Skeletal muscle cell (primary cell): ENCODE measurements around the gene MTX2.
A peak's percentile ranks its signal among the peaks of the same experiment; 100 is the strongest.

Experiments
- DNase-seq: peaks from one replicate; pipeline ENCODE4 v3.0.0-alpha.2; 2010; ENCODE audit warnings: low read depth
- H3K4me3 ChIP-seq: 2 replicates; pipeline ENCODE4 v1.5.1; 2011; ENCODE audit warnings: low read depth, mild to moderate bottlenecking, control low read depth, low read length, moderate library complexity

Gene MTX2

GRCh38 chr2:176269319-176270099 is at the start of gene MTX2:
TSS of gene MTX2 (plus strand) at chr2:176269442. CDS start at chr2:176269630, 188 bp downstream.
- peak within 1 kb of the TSS; percentile 91 for H3K4me3 ChIP-seq
- no peak for DNase-seq

GRCh38 chr2:176227874-176228273 is 41.4 kb upstream of the MTX2 start:
- no peak overlapping the region for H3K4me3 ChIP-seq
- no peak for DNase-seq

- DNase-seq: no peak
- H3K4me3 ChIP-seq: no peak overlapping the region
Measured at GRCh38 chr2:176234156-176234555, 35.1 kb upstream of the MTX2 start.

GRCh38 chr2:176234940-176235339 is 34.3 kb upstream of the MTX2 start:
- no peak for DNase-seq
- H3K4me3 ChIP-seq: no peak overlapping the region

- no peak overlapping the region for H3K4me3 ChIP-seq
- DNase-seq: no peak
Measured at GRCh38 chr2:176237456-176237855, 31.8 kb upstream of the MTX2 start.

DNA sequence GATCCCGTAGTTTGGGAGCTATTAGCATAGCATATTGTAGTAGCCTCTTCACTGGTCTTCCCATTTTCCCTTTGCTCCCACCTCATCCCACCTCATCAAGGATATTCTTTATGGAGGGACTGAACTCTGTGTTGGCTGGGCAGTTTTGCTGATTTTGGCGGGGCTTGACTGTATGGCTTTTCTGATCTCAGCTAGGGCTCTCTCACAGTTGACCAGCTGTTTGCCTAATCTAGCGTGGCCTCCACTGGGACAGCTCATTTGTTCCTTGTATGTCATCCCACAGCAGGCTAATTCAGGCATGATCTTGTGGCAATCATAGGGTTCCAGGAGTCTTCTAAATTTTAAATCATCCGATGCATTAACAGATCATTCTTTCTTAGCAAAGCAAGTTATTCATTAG is 30.2 kb upstream of the MTX2 start:
- DNase-seq: no peak

GRCh38 chr2:176240301-176240700 is 28.9 kb upstream of the MTX2 start:
- DNase-seq: no peak
- no peak overlapping the region for H3K4me3 ChIP-seq

More for the DNA sequence above, 30.2 kb upstream of the MTX2 start:
- H3K4me3 ChIP-seq: no peak overlapping the region

GRCh38 chr2:176242276-176242675 is 27.0 kb upstream of the MTX2 start:
- no peak for DNase-seq
- H3K4me3 ChIP-seq: no peak overlapping the region

- no peak overlapping the region for H3K4me3 ChIP-seq
- DNase-seq: no peak
Measured at GRCh38 chr2:176246331-176246730, 22.9 kb upstream of the MTX2 start.

DNA sequence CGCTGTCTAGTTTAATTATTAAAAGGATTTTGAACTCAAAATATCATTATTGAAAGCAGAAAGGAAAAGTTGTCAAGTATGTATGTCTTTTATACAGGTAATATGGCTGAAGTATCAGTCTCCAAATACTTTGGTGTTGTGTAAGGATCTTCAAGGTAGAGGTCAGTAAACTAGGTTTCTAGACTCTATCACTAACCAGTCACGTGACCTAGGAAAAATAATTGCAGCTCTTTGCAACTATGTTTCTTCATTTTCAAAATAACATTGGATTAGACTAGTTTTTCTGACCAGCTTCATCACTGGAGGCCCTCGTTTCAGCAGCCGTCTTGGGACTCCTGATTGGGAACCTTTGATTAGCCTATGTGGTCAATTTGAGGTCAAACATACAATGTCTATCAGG is 21.4 kb upstream of the MTX2 start:
- H3K4me3 ChIP-seq: no peak overlapping the region
- DNase-seq: no peak

DNA sequence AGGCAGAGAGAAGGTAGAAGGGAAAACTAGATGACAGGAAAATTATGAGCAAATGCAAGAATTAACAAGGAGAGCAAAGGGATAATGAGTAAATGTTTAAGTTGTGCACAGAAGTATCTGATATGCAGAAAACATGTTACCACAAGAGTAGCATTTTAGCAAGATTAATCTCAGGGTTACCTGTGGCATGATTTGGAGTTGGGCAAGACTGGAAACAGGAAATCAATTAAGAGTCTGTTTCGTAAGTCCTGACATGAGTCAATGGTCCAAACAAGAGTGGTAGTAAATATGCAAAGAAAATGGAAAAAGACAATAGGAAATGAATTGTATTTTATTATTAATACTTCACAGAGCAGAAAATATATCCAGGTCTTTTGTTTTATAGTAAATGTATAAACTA is 17.3 kb upstream of the MTX2 start:
- no peak for DNase-seq
- H3K4me3 ChIP-seq: no peak overlapping the region

GRCh38 chr2:176260689-176261088 is 8.6 kb upstream of the MTX2 start:
- DNase-seq: no peak

DNA sequence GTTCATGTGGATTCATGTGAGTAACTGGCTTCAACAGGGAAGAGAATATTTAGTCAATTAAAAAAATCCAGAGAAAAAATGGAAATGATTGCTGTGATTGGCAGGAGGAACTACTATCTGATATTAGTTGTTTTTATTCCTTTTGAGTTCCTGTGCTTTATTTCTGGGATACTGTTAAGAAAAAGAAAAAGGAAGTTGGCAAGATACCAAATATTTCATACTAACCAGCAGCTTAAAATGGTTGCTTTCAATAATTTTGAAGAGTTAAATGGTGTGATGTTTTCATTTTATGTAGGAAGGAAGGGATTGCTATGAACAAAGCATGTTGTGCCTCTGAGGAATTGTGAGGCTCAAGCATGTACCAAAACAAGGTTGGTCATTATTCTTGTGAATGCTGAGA is 8.1 kb upstream of the MTX2 start:
- DNase-seq: no peak
- no peak overlapping the region for H3K4me3 ChIP-seq

More at GRCh38 chr2:176260689-176261088, 8.6 kb upstream of the MTX2 start:
- H3K4me3 ChIP-seq: no peak overlapping the region

- H3K4me3 ChIP-seq: peak overlapping the region; percentile 91
- DNase-seq: no peak
Measured at GRCh38 chr2:176268976-176269318, 295 bp upstream of the MTX2 start.

DNA sequence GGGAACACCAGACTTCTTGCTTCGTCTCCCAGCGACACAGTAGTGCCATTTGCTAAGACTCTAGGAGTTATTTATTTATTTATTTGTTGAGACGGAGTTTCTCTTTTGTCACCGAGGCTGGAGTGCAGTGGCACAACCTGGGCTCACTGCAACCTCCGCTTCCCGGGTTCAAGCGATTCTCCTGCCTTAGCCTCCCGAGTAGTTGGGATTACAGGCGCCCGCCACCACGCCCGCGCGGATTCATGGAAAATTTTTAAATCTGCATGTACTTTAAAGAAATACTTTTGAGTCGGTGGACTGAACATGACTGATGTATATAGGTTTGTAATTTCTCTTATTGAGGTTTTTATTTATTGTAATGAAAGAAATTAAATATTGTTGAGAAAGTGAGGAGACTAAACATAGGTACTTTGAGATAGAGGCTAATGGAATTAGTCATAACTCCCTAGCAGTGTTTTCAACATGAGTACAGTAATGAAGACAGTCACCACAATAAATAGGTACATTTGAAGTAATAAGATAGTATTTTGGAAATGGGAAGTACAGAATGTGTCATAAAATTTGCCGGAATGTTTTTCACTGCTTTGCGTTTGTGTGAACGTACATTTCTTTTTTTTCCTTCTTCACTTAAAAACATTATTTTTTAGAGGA is 983 bp downstream of the MTX2 start:
- no peak for DNase-seq

DNA sequence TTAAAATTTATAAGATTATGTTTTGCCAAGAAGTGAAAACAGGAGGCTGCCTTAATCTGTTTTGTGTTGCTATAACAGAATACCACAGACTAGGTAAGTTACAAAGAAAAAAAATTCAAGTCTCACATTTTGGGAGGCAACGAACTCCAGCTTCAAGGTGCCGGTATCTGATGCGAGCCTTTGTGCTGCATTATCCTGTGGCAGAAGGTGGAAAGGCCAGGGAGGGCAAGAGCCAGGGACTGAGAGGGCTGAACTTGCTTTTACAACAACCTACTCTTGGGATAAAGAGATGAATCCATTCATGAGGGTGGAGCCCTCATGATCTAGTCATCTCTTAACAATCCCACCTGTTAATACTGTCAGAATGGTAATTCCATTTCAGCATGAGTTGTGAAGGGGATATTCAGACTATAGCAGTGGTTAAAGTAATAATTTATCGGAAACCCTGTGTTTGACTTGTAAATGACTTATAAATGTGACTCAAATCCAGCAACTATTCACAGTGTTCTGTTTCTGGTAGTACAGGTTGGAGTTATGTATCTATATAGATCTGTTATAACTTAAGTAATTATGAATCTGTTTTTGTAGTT is 3.7 kb downstream of the MTX2 start:
- no peak for DNase-seq
- no peak overlapping the region for H3K4me3 ChIP-seq

More for the DNA sequence above, 983 bp downstream of the MTX2 start:
- H3K4me3 ChIP-seq: peak overlapping the region; percentile 91

DNA sequence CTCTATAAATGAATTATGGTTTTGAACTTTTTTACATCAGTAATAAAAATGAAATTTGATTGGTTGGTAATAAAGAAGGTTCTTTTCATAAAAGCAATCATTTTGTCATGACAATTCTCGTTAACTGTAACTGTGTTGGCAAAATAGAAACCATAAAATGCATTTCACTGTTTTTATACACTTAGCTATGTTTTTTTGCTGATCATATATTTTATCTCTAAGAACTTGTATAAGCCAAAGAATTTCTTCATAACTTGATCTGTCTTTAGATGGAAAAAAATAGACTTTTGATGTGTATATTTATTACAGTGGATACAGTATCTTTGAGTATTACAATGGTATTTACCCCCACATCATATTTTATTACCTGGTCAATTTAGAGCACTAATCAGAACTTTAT is 9.7 kb downstream of the MTX2 start:
- no peak overlapping the region for H3K4me3 ChIP-seq
- no peak for DNase-seq

DNA sequence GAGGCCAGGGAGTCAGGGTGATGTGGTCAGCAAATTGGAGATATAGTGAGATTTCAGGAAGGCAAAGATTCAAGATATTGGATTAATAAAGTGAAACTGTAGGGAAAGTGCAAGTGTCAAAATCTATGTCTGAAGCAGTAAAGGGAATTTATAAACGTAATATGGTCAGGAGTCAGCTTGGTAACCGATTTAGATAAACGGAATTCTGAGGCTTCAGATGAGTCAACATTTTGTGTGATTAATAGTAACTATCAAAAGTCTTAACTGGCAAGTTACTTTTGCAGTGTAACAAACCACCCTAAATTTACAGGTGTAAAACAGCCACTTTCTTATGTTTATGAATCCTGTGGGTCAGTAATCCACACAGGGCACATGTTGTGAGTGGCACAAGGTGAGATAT is 10.9 kb downstream of the MTX2 start:
- no peak overlapping the region for H3K4me3 ChIP-seq
- DNase-seq: no peak

DNA sequence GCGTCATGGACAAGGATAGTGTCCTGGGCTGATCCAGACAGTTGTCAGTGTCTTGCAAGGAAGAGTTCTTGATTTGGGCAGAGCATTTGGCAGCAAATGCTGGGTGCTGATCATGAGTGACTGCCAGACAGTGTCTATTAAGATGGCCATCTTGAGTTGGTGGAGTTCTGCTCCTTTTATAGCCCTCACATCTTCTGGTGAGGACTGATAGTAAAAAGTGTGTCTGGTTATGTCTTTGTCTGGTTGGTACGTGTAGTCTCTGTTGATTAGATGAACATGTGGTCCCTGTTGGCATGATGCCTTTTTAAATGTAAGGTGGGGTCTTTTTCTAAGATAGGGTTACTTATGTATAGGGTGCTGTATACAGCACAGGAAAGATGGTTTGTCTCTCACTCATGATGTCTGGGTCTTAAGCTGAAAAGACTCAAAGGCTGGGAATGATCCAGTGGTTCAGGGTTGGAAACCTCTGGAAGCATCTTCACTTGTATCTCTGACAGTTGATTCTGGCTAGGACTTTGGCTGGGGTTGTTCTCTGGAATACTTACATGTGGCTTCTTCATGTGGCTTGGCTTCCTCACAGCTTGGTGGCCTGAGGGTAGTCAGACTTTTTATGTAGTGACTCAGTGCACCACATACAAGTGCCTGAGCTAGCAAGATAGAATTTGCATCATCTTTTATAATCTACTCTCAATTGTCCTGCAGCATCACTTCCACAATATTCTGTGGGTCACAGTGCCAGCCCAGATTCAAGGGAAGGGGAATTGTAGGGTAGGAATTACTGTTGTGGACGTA is 11.8 kb downstream of the MTX2 start:
- H3K4me3 ChIP-seq: no peak overlapping the region
- DNase-seq: no peak
